HG02571 (cell line): ENCODE results near the gene CORT.
A peak's percentile ranks its signal among the peaks of the same experiment; 100 is the strongest.
"Not testable (repeated sequence)": the region's sequence is repeated elsewhere in the genome, so short reads cannot be mapped to it uniquely, and the experiment has no call there.

Experiments
- ATAC-seq: cut with Tn5 transposase; IDR thresholded peaks from one replicate; pipeline ENCODE4 v1.9.1; 2021; ENCODE audit warnings: mild to moderate bottlenecking, moderate library complexity; ENCODE audit not compliant: unreplicated experiment

Gene CORT

DNA sequence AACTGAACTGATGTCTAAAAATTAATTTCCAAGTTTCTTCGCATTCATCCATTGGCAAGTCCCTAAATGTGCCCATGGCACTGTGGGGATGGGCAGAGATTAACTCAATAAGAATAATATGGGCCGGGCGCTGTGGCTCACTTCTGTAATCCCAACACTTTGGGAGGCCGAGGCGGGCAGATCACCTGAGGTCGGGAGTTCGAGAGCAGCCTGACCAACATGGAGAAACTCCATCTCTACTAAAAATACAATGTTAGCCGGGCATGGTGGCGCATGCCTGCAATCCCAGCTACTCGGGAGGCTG lies 24.4 kb downstream of the CORT start:
- not testable (repeated sequence) for ATAC-seq

DNA sequence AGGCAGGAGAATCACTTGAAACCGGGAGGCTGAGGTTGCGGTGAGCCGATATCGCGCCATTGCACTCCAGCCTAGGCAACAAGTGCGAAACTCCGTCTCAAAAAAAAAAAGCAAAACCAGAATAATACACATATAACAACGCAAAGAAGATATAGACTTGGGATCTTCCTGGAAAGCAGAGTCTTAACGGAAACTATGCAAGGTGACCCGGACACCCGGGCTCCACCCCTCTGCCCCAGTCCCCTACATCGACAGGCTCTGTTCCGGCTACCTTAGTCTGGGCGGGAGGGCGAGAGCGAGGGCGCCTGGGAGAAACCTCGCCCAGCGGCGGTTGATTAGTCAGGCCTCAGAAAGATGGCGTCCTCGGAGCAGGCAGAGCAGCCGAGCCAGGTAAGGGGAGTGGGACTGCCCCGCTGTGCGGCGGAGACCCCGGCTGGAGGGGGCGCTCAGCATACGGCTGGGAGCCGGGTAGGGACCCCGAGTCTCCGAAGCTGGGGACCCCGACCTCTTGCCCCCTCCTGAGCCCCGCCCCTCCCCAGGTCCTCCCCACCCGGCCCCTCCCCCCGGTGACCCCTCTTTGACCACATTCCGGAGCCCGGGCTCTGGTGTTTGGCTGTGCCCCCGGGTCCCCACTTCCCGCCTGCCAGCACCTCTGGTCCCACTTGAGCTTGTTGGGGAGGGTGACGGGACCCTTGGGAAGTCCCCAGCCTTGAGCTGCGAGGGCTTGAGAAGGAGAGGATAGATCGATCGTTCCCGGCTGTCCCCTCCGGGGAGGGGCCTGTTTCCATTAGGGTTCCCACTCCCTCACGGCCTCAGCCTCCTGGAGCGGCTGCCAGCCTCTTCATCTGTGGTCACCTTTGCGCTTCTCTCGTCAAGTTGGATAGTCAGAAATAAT lies 25.0 kb downstream of the CORT start, which contains the start of gene PEX14:
PEX14 (plus strand) TSS at position 338 of the 895 bp plus-strand sequence; CDS start at position 355, 17 bp downstream.
- peak; percentile 50 for ATAC-seq

DNA sequence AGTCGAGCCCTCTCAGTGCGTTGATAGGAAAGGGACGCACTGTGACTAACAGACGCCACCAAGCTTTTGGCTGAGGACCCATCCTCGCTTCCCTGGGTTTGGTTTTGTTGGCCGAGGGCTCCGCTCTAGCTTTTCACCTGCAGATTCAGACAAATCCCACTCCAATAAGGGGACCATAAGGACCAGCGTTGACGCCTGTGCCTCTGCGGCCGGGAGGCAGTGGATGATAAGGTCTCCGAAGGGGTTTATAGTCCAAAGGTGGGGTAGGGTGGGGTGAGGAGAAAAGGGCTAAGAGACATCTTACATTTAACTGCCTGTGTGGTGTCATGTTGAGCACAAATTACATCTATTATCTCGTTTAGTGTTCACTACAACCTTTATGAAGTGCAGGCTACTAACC lies 25.7 kb downstream of the CORT start:
- no peak for ATAC-seq

DNA sequence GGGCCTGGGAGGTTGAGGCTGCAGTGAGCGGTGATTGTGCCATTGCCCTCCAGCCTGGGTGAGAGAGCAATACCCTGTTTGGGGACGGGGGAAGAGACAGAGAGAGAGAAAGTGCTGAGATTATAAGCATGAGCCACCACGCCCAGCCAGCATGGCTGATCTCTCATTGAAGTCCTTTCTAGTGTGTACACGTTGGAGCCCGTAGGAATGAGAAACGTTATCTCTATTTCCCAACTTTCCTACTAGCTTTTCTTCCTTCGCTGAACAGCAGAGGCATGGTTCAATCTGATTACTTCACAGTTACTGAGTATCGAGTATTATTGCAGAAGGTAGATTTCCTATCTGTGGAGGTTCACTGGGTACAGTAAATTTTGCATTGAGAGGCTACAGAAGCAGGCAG lies 29.5 kb downstream of the CORT start:
- ATAC-seq, result no peak

DNA sequence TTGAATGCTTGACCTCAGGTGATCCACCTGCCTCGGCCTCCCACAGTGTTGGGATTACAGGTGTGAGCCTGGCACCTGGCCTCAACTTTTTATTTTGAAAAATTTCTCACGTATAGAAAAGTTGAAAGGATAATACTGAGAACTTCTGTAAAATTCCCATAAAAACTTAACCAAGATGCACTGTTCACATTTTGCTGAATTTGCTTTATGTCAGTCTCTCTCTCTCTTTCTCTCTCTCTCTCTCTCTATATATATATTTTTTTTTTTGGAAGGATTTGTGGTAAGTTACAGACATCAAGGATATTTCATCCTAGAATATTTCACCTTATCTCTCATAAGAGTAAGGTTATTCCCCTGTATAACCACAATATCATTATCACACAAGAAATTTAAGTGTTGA lies 30.8 kb downstream of the CORT start:
- ATAC-seq, result no peak

DNA sequence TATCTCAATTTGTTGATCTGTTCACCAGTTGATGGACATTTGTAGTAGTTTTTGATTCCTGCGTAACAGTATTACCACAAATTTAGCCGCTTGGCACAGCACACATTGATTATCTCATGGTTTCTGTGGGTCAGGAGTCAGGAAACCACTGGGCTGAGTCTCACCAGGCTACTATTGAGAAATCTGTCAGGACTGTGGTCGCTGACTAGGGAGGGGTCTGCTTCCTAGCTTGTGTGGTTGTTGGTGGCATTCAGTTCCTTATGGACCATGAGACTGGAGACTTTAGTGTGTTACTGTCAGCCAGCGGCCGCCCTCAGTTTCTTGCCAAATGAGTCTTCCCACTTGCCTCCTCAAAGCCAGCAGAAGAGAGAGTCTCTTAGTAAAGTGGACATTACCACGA lies 34.7 kb downstream of the CORT start:
- ATAC-seq, result no peak

DNA sequence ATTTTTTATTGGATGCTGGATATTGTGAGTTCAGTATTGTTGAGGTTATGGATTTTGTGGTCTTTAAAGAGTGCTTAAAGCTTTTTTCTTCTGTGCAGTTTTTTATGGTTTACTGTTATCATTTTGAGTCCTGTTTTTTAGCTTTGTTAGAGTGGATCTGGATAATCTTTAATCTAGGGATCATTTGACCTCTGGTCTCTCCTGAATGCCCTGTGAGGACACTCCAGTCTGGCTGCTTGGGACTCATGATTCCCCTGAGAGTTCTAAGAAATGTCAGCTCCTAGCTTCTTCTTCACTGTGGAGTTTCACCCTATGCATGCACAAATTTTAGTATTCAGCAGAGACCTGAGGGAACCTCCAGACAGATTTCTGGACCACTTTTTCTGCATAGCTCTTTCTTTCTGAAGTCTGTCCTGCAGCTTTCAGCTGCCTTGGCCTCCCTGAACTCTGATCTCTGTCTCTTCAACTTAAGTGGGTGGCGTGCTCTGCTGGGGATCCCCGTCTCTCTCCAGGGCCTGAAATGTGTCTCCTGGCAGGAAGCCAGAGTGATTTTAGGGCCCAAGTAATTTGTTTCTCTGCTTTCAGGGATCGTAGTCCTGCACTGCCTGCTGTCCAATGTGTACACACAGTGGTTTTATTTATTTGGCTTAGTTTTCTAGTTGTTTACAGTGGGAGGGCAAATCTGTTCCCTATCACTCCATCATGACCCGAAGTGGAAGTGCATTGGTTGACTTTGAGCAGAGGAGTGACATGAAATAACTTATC lies 39.6 kb downstream of the CORT start:
- no peak for ATAC-seq

DNA sequence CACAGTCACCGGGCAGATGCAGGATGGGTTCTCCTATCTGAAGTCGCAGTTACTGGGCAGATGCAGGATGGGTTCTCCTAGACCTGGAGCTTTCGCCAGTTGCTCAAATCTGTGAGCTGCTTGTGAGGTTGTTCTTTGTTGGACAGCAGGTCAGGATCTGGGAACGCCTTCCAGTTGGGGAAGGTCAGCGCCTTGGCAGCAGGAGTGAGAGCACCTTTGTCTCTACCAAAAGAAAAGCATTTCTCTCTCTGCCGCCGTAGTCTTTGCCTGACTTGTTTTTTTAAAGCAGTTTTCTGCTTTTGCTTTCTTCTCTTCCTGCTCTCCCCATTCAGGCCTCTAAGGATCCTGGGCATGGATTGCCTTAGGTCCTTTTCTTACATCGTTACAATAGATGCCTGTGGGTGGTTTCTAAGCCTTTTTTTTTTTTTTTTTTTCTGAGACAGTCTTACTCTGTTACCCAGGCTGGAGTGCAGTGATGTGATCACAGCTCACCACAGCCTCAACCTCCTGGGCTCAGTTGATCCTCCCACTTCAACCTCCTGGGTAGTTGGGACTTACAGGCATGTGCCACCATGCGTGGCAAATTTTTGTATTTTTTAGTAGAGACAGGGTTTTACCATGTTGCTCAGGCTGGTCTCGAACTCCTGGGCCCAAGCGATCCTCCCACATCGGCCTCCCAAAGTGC lies 40.6 kb downstream of the CORT start:
- ATAC-seq, result no peak

DNA sequence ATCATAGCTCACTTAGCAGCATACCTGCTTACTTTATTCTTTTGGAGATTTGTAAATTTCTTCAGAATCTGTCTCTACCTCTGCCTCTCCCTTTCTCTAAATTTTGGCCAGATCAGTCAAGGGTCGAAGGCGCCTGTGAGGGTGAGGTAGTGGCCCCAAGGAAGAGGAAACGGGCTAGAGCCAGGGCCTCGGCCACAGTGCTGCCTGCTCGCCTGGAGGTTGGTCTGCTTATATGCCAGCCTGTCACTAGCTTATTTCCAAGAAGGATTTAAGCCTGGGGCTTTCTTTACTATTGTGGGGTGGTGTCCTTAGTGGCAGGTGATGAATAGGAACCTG lies 44.6 kb downstream of the CORT start:
- ATAC-seq, result no peak

DNA sequence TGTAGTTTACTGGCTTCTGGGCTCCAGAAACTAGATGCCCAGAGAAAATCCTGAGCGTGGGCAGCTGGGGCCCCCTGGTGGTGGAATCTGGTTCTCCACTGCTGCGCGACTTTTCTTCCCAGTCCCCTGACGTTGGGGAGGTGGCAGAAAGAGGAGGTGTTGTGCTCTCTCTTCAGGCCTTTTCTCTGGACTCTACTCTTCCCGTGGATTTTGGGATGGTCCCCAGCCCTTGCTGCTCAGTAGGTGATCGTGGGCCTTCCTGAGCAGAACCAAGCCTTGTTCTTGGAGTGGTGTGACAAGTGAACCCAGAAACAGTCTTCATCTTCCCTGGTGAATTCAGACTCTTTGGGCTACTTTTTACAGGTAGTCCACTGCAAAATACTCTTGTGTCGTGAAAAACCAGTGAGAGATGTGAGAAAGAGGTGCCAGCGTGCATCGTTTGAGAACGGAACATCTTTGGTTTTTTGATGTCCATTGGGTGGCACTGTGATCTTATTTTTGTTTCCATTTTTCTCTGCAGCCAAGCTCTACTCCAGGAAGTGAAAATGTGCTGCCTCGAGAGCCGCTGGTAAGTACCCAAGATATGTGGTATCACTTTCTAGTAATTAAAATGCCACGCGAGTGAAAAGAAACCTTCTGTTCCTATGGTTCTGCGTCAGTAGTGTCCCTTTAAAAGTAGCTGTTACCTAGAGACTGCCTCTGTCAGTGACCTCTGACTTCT lies 45.1 kb downstream of the CORT start:
- ATAC-seq, result no peak

DNA sequence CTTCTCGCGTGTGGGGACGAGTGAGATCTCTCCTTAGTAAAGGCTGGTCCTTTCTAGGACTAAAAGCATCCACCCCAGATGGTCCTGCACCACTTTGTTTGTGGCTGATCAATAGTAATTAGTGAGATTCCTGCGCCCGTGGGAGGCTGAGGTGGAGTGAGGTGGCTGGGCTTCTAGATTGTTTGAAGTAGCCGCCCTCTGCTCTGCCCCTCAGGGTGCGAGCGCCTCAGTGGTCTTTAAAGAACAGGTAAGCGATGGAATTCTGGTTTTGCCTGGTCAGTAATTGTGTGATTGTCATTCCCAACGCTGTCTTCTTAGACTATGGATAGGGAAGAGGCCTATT lies 45.6 kb downstream of the CORT start:
- no peak for ATAC-seq

DNA sequence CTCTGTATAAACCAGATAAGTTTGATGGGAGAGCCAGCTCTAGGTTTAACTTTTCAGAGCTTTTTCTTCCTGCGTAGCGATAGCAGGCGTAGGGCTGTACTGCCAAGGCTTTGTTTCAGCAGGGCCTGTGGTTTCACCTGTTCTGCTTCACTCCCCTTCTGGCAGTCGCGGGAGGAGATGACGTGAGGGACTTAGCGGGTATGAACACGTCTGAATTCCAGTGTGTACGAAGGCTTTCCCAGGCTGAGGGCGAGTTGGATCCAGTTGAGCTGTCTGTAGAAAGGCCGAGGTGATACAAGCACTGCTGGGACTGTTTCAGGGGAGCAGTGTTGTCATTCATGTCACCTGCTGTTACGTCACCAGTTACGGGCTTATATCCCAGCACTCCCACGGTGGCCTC lies 46.1 kb downstream of the CORT start:
- ATAC-seq, result no peak

DNA sequence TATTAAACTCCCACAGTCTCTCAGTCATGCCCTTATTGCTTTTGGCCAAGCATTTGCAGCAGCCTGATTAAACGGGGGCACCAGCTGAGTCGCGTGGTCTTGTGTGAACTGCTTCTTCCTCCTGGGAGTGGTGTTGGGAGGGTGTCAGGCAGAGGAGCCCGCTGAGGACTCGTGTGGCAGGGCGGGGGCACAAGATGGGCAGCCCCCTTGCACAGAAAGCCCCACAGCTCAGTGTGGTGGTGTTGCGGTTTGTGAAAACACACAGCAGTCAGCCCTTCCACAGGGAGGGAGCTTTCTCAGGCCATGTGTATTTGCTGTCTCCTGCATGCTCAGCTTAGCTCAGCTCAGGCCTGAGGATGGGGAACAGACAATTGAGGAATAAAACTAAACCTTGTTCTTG lies 47.3 kb downstream of the CORT start:
- ATAC-seq, result no peak

DNA sequence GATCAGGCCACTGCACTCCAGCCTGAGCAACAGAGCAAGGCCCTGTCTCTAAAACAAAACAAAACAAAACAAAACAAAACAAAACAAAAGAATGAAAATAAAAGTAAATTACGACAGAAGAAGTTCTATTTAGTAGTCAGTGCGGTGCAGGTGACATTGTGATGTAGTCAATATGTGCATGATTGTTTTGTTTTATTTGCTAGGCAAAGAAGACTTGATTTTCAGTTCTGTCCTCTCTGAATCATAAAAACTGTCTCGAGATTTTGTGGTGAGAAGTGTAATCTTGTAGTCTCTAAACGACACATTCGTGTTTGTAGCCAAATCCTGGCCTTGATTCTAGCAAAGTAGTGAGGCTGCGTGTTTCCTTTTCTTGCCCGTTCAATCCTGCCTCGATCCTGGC lies 48.4 kb downstream of the CORT start:
- ATAC-seq, result no peak
